ENCODE data around the gene GDPD1.

GDPD1 gene

GRCh38 chr17:59234631-59235030 lies 14.3 kb downstream of the GDPD1 start:
- Histone ChIP-seq H3K9me3 (ENCODE audit: control insufficient read depth, low read length) (no peaks in the 10 kb centered on the region), H3K27ac (ENCODE audit: insufficient read depth, low read length, poor library complexity, severe bottlenecking) (no peak overlapping the region), H3K4me3 (ENCODE audit: insufficient read depth, low read depth, low read length, poor library complexity, severe bottlenecking) (no peak overlapping the region), H3K4me1 (ENCODE audit: control insufficient read depth, insufficient read depth, low read length, poor library complexity, severe bottlenecking) (no peaks in the 10 kb centered on the region), H3K36me3 (ENCODE audit: control insufficient read depth, insufficient read depth, low read length) (no peaks in the 10 kb centered on the region), H3K27me3 (replicated peaks; ENCODE audit: control insufficient read depth, insufficient read depth, low read length, poor library complexity, severe bottlenecking) (no peaks in the 10 kb centered on the region)
- no peak for DNase-seq

- Histone ChIP-seq H3K4me3 (ENCODE audit: insufficient read depth, low read depth, low read length, poor library complexity, severe bottlenecking) (no peak overlapping the region), H3K9me3 (ENCODE audit: control insufficient read depth, low read length) (no peaks in the 10 kb centered on the region), H3K27me3 (replicated peaks; ENCODE audit: control insufficient read depth, insufficient read depth, low read length, poor library complexity, severe bottlenecking) (no peaks in the 10 kb centered on the region), H3K27ac (ENCODE audit: insufficient read depth, low read length, poor library complexity, severe bottlenecking) (no peak overlapping the region), H3K36me3 (ENCODE audit: control insufficient read depth, insufficient read depth, low read length) (no peaks in the 10 kb centered on the region), H3K4me1 (ENCODE audit: control insufficient read depth, insufficient read depth, low read length, poor library complexity, severe bottlenecking) (no peaks in the 10 kb centered on the region)
- DNase-seq: no peak
These were observed 18.6 kb downstream of the GDPD1 start for GRCh38 chr17:59238906-59239305.

- no peaks in the 10 kb centered on the region for H3K9me3 ChIP-seq (ENCODE audit: control insufficient read depth, low read length)
- no peaks in the 10 kb centered on the region for H3K36me3 ChIP-seq (ENCODE audit: control insufficient read depth, insufficient read depth, low read length)
- no peaks in the 10 kb centered on the region for H3K27me3 ChIP-seq (replicated peaks; ENCODE audit: control insufficient read depth, insufficient read depth, low read length, poor library complexity, severe bottlenecking)
- no peak for DNase-seq
- H3K4me3 ChIP-seq (ENCODE audit: insufficient read depth, low read depth, low read length, poor library complexity, severe bottlenecking): no peak overlapping the region
- H3K4me1 ChIP-seq (ENCODE audit: control insufficient read depth, insufficient read depth, low read length, poor library complexity, severe bottlenecking): no peaks in the 10 kb centered on the region
- H3K27ac ChIP-seq (ENCODE audit: insufficient read depth, low read length, poor library complexity, severe bottlenecking): no peak overlapping the region
These were observed 23.8 kb downstream of the GDPD1 start for GRCh38 chr17:59244081-59244480.

- Histone ChIP-seq H3K27ac (ENCODE audit: insufficient read depth, low read length, poor library complexity, severe bottlenecking) (no peak overlapping the region), H3K4me3 (ENCODE audit: insufficient read depth, low read depth, low read length, poor library complexity, severe bottlenecking) (no peak overlapping the region), H3K9me3 (ENCODE audit: control insufficient read depth, low read length) (no peaks in the 10 kb centered on the region), H3K4me1 (ENCODE audit: control insufficient read depth, insufficient read depth, low read length, poor library complexity, severe bottlenecking) (no peaks in the 10 kb centered on the region), H3K36me3 (ENCODE audit: control insufficient read depth, insufficient read depth, low read length) (no peaks in the 10 kb centered on the region), H3K27me3 (replicated peaks; ENCODE audit: control insufficient read depth, insufficient read depth, low read length, poor library complexity, severe bottlenecking) (no peaks in the 10 kb centered on the region)
- no peak for DNase-seq
These were observed 34.4 kb downstream of the GDPD1 start for GRCh38 chr17:59254742-59255141.

DNA sequence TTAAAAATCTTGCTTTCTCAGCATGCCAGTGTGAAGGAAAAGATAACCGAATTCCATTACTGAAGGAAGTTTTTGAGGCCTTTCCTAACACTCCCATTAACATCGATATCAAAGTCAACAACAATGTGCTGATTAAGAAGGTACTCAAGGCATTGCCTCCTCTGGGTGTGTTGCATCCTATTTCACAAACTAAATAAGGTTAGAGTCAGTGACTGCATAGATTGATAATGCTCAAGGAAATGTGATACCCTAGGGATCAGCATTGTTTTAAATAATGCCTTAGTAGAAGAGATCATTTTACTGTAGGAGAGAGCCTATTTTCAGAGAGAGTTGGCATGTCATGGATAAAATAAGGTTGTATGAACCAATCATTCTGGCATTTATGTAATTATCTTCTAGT lies 36.8 kb downstream of the GDPD1 start:
- H3K36me3 ChIP-seq (ENCODE audit: control insufficient read depth, insufficient read depth, low read length): no peaks in the 10 kb centered on the region

DNA sequence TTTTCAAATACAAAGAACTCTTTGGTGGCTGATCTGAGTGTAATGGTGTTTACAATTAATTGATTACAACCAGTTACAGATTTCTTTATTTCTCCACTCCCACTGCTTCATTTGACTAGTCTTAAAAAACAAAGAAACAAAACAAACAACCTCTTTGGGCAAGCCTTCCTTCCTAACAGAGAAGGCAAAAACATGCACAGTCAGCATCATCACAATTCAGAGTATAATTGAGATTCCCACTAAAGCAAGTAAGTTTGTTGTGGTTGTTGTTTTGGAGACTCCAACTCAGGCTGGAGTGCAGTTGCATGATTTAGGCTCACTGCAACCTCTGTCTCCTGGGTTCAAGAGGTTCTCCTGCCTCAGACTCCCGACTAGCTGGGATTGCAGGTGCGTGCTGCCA lies 40.4 kb downstream of the GDPD1 start:
- H3K27me3 ChIP-seq (replicated peaks; ENCODE audit: control insufficient read depth, insufficient read depth, low read length, poor library complexity, severe bottlenecking): no peaks in the 10 kb centered on the region
- no peaks in the 10 kb centered on the region for H3K9me3 ChIP-seq (ENCODE audit: control insufficient read depth, low read length)
- H3K4me3 ChIP-seq (ENCODE audit: insufficient read depth, low read depth, low read length, poor library complexity, severe bottlenecking): no peak overlapping the region
- H3K4me1 ChIP-seq (ENCODE audit: control insufficient read depth, insufficient read depth, low read length, poor library complexity, severe bottlenecking): no peaks in the 10 kb centered on the region
- no peaks in the 10 kb centered on the region for H3K36me3 ChIP-seq (ENCODE audit: control insufficient read depth, insufficient read depth, low read length)
- DNase-seq: no peak
- no peak overlapping the region for H3K27ac ChIP-seq (ENCODE audit: insufficient read depth, low read length, poor library complexity, severe bottlenecking)

More for the DNA sequence above, 36.8 kb downstream of the GDPD1 start:
- no peaks in the 10 kb centered on the region for H3K4me1 ChIP-seq (ENCODE audit: control insufficient read depth, insufficient read depth, low read length, poor library complexity, severe bottlenecking)
- H3K27me3 ChIP-seq (replicated peaks; ENCODE audit: control insufficient read depth, insufficient read depth, low read length, poor library complexity, severe bottlenecking): no peaks in the 10 kb centered on the region
- H3K9me3 ChIP-seq (ENCODE audit: control insufficient read depth, low read length): no peaks in the 10 kb centered on the region
- H3K4me3 ChIP-seq (ENCODE audit: insufficient read depth, low read depth, low read length, poor library complexity, severe bottlenecking): no peak overlapping the region
- no peak for DNase-seq
- no peak overlapping the region for H3K27ac ChIP-seq (ENCODE audit: insufficient read depth, low read length, poor library complexity, severe bottlenecking)

DNA sequence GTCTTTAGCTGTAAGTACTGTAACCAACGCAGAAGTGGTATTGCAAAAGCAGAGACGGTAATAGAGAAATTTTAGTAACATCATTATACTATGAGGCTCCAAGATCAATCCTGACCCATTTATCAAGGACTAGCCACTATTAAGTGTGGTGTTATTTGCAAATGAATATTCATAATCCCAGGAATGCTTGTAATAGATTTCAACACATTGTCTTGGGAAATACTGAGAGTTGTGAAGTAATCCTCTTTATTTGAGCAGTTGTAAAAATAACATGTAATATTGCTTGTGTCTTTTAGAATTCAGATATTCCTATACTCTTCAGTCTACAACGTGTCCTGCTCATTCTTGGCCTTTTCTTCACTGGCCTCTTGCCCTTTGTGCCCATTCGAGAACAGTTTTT lies 46.4 kb downstream of the GDPD1 start:
- Histone ChIP-seq H3K36me3 (ENCODE audit: control insufficient read depth, insufficient read depth, low read length) (no peaks in the 10 kb centered on the region), H3K4me1 (ENCODE audit: control insufficient read depth, insufficient read depth, low read length, poor library complexity, severe bottlenecking) (no peaks in the 10 kb centered on the region), H3K27me3 (replicated peaks; ENCODE audit: control insufficient read depth, insufficient read depth, low read length, poor library complexity, severe bottlenecking) (no peaks in the 10 kb centered on the region), H3K9me3 (ENCODE audit: control insufficient read depth, low read length) (no peaks in the 10 kb centered on the region), H3K27ac (ENCODE audit: insufficient read depth, low read length, poor library complexity, severe bottlenecking) (no peak overlapping the region), H3K4me3 (ENCODE audit: insufficient read depth, low read depth, low read length, poor library complexity, severe bottlenecking) (no peak overlapping the region)
- DNase-seq: no peak

DNA sequence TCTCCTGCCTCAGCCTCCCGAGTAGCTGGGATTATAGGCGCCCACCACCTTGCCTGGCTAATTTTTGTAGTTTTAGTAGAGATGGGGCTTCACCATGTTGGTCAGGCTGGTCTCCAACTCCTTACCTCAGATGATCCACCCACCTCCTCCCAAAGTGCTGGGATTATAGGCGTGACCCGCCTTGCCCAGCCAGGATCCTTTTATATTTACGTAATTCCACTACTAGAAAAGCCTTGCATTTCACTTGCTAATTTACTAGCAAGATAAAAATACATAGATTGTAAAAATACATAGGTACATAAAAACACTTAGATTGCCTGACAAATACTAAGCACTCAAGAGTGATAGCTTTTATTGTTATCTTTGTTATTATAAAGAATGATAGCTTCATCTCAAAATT lies 47.5 kb downstream of the GDPD1 start:
- Histone ChIP-seq H3K27me3 (replicated peaks; ENCODE audit: control insufficient read depth, insufficient read depth, low read length, poor library complexity, severe bottlenecking) (no peaks in the 10 kb centered on the region), H3K36me3 (ENCODE audit: control insufficient read depth, insufficient read depth, low read length) (no peaks in the 10 kb centered on the region), H3K27ac (ENCODE audit: insufficient read depth, low read length, poor library complexity, severe bottlenecking) (no peak overlapping the region), H3K4me1 (ENCODE audit: control insufficient read depth, insufficient read depth, low read length, poor library complexity, severe bottlenecking) (no peaks in the 10 kb centered on the region), H3K4me3 (ENCODE audit: insufficient read depth, low read depth, low read length, poor library complexity, severe bottlenecking) (no peak overlapping the region), H3K9me3 (ENCODE audit: control insufficient read depth, low read length) (no peaks in the 10 kb centered on the region)
- DNase-seq: no peak

DNA sequence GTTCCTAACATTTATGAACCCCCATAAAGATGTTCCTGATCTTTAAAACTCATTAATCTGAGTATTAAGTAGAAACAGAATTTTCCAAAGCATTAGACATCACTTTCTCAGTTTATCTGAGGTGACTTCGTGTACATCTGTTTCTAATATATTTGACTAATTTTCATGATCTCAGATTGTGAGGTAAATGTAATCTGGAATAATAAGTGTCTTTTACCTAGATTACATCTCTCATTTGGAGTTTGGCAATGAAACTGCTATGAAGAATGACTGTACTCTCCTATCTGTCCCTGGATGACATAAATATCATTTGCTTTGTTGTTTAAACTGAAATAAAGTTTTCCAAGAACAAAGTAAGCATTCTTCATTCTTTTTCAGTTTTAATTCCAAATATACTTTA lies 55.3 kb downstream of the GDPD1 start:
- Histone ChIP-seq H3K27ac (ENCODE audit: insufficient read depth, low read length, poor library complexity, severe bottlenecking) (no peak overlapping the region), H3K4me1 (ENCODE audit: control insufficient read depth, insufficient read depth, low read length, poor library complexity, severe bottlenecking) (no peaks in the 10 kb centered on the region), H3K9me3 (ENCODE audit: control insufficient read depth, low read length) (no peaks in the 10 kb centered on the region), H3K36me3 (ENCODE audit: control insufficient read depth, insufficient read depth, low read length) (no peaks in the 10 kb centered on the region), H3K4me3 (ENCODE audit: insufficient read depth, low read depth, low read length, poor library complexity, severe bottlenecking) (no peak overlapping the region), H3K27me3 (replicated peaks; ENCODE audit: control insufficient read depth, insufficient read depth, low read length, poor library complexity, severe bottlenecking) (no peaks in the 10 kb centered on the region)
- no peak for DNase-seq

- Histone ChIP-seq H3K9me3 (ENCODE audit: control insufficient read depth, low read length) (no peaks in the 10 kb centered on the region), H3K27me3 (replicated peaks; ENCODE audit: control insufficient read depth, insufficient read depth, low read length, poor library complexity, severe bottlenecking) (no peaks in the 10 kb centered on the region), H3K27ac (ENCODE audit: insufficient read depth, low read length, poor library complexity, severe bottlenecking) (no peak overlapping the region), H3K36me3 (ENCODE audit: control insufficient read depth, insufficient read depth, low read length) (no peaks in the 10 kb centered on the region), H3K4me1 (ENCODE audit: control insufficient read depth, insufficient read depth, low read length, poor library complexity, severe bottlenecking) (no peaks in the 10 kb centered on the region), H3K4me3 (ENCODE audit: insufficient read depth, low read depth, low read length, poor library complexity, severe bottlenecking) (no peak overlapping the region)
- no peak for DNase-seq
These were observed 56.7 kb downstream of the GDPD1 start for GRCh38 chr17:59277031-59277430.

DNA sequence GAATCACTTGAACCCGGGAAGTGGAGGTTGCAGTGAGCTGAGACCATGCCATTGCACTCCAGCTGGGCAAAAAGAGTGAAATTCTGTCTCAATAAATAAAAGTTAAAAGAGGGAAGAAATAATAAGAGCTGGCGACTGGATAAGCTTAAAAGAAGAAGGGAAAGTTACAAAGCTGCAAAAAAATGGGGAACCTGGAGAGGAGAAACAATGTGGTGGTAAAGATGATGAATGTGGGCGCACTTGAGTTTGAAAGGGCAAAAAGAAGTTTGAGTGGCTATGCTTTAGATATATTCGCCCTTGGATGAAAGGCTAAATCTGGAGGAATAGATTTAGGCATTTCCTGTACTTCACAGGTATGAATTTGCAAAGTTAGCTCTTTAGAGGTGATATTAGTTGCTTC lies 58.1 kb downstream of the GDPD1 start:
- no peaks in the 10 kb centered on the region for H3K36me3 ChIP-seq (ENCODE audit: control insufficient read depth, insufficient read depth, low read length)
- no peaks in the 10 kb centered on the region for H3K9me3 ChIP-seq (ENCODE audit: control insufficient read depth, low read length)
- no peaks in the 10 kb centered on the region for H3K27me3 ChIP-seq (replicated peaks; ENCODE audit: control insufficient read depth, insufficient read depth, low read length, poor library complexity, severe bottlenecking)
- no peak overlapping the region for H3K27ac ChIP-seq (ENCODE audit: insufficient read depth, low read length, poor library complexity, severe bottlenecking)
- no peak for DNase-seq
- H3K4me3 ChIP-seq (ENCODE audit: insufficient read depth, low read depth, low read length, poor library complexity, severe bottlenecking): no peak overlapping the region
- H3K4me1 ChIP-seq (ENCODE audit: control insufficient read depth, insufficient read depth, low read length, poor library complexity, severe bottlenecking): no peaks in the 10 kb centered on the region

Data from effector memory CD4-positive, alpha-beta T cell (primary cell).